HepG2 (cell line): ENCODE measurements around the gene MC1R. TPM values are rescaled to one million over a fixed set of nuclear protein-coding genes. Genes with fewer than 3 reads are reported as not detected.

ENCODE experiments used
- ATAC-seq: fragments of 200-7000 bp; cut with Tn5 transposase; 3 replicates; pipeline ENCODE4 v1.9.1; 2020; ENCODE audit warnings: mild to moderate bottlenecking, moderate library complexity
- BruUV-seq: library from RNA; stranded (reverse); fragments of 400-500 nt; replicated peaks from 2 replicates; lab custom pipeline; 2021; lab: Mats Ljungman, UMichigan
- CTCF ChIA-PET: fragments of 300-600 bp; formaldehyde crosslinking; extraction: SDS; loops from one replicate; lab custom pipeline; 2021; ENCODE audit warnings: low total read pairs, inconsistent platforms, low intra/inter-chr PET ratio; lab: Yijun Ruan, JAX
- POLR2A ChIA-PET: fragments of 350-600 bp; sonication (Branson Sonifier 250); formaldehyde crosslinking; loops from one replicate; lab custom pipeline; 2020; ENCODE audit warnings: antibody characterized with exemption, inconsistent platforms; lab: Yijun Ruan, JAX
- DNase-seq: peaks from one replicate; pipeline ENCODE4 v3.0.0-alpha.2; 2015; ENCODE audit warnings: low spot score
- FAIRE-seq: peaks from 3 replicates; lab custom pipeline; 2011; peaks lifted over from hg19 to GRCh38; lab: Jason Lieb, UNC
- H2AFZ ChIP-seq: one replicate; pipeline ENCODE4 v1.6.1; 2011; ENCODE audit warnings: low read length, inconsistent platforms
- H3K27ac ChIP-seq: fragments of 300-600 bp; 3 replicates; pipeline ENCODE4 v1.8.0; 2011; ENCODE audit warnings: mixed run types, mild to moderate bottlenecking, mixed read lengths, low read length, inconsistent platforms; ENCODE audit not compliant: insufficient read depth; ENCODE audit errors: extremely low read length
- H3K27me3 ChIP-seq, 2 experiments: fragments of 200-600 bp in 1 of 2; 2 replicates in 1 of 2; 3 replicates in 1 of 2; pipeline versions ENCODE4 v1.6.0 to v1.8.0; 2011; ENCODE audit warnings: low read length in 2 of 2, mild to moderate bottlenecking in 2 of 2, moderate library complexity in 2 of 2, inconsistent platforms in 1 of 2; ENCODE audit not compliant: insufficient read depth in 2 of 2, control insufficient read depth in 1 of 2
- H3K36me3 ChIP-seq, 2 experiments: fragments of 200-600 bp in 1 of 2; replicated peaks in 1 of 2; 2 replicates in 1 of 2; 3 replicates in 1 of 2; pipeline versions ENCODE4 v1.5.1 to v1.8.0; 2011; ENCODE audit warnings: low read length in 2 of 2, inconsistent platforms in 1 of 2; ENCODE audit not compliant: insufficient read depth in 2 of 2, control insufficient read depth in 1 of 2
- H3K4me1 ChIP-seq: 2 replicates; pipeline ENCODE4 v1.5.1; 2012; ENCODE audit warnings: low read length, inconsistent platforms; ENCODE audit not compliant: insufficient read depth
- H3K4me2 ChIP-seq: 2 replicates; pipeline ENCODE4 v1.6.0; 2011; ENCODE audit warnings: low read depth, low read length, inconsistent platforms
- H3K4me3 ChIP-seq, 3 experiments: fragments of 200-600 bp in 1 of 3; sonication (generic), shearing (Covaris generic) in 1 of 3; replicated peaks in 1 of 3; 2 replicates each; pipeline ENCODE4 v1.5.1; 2011 to 2016; ENCODE audit warnings: low read length in 3 of 3, inconsistent platforms in 2 of 3, low read depth in 2 of 3, mild to moderate bottlenecking in 2 of 3, control low read depth in 1 of 3, mixed read lengths in 1 of 3; ENCODE audit not compliant: insufficient read depth in 1 of 3
- H3K79me2 ChIP-seq: one replicate; pipeline ENCODE4 v1.6.1; 2011; ENCODE audit warnings: low read length, inconsistent platforms; ENCODE audit not compliant: insufficient read depth
- H3K9ac ChIP-seq: 2 replicates; pipeline ENCODE4 v1.6.0; 2011; ENCODE audit warnings: mild to moderate bottlenecking, low read depth, low read length, inconsistent platforms; ENCODE audit not compliant: insufficient read depth
- H3K9me3 ChIP-seq: 2 replicates; pipeline ENCODE4 v1.5.1; 2012; ENCODE audit warnings: mild to moderate bottlenecking, low read length
- H4K20me1 ChIP-seq: 2 replicates; pipeline ENCODE4 v1.6.0; 2011; ENCODE audit warnings: inconsistent platforms, mild to moderate bottlenecking, low read length, moderate library complexity; ENCODE audit not compliant: insufficient read depth
- HNRNPL ChIP-seq: fragments of 200-400 bp; formaldehyde crosslinking; IDR thresholded peaks from 2 replicates; pipeline ENCODE4 v1.6.1; 2017; ENCODE audit warnings: mild to moderate bottlenecking, low read depth, low read length
- IRF2 ChIP-seq: IDR thresholded peaks from 2 replicates; pipeline ENCODE4 v1.6.1; 2018; ENCODE audit warnings: missing genetic modification reagents, missing compliant biosample characterization
- LCORL ChIP-seq, 2 experiments: fragments of 450-650 bp in 1 of 2; sonication (generic) in 1 of 2; formaldehyde crosslinking in 1 of 2; IDR thresholded peaks; 2 replicates each; pipeline versions ENCODE4 v1.5.0 to v1.6.1; 2017 to 2020; ENCODE audit warnings: antibody characterized with exemption in 1 of 2, missing genetic modification reagents in 1 of 2
- PHF21A ChIP-seq: sonication (generic); formaldehyde crosslinking; IDR thresholded peaks from 2 replicates; pipeline ENCODE4 v1.5.0; 2020; ENCODE audit warnings: mild to moderate bottlenecking, missing genetic modification reagents
- SMC3 ChIP-seq: IDR thresholded peaks from 2 replicates; pipeline ENCODE4 v1.6.1; 2011; ENCODE audit warnings: low read length, improper control_type of control experiment
- STAG1 ChIP-seq: sonication (generic); formaldehyde crosslinking; IDR thresholded peaks from 2 replicates; pipeline ENCODE4 v1.4.0; 2020; ENCODE audit warnings: missing genetic modification reagents
- XBP1 ChIP-seq: sonication (generic); formaldehyde crosslinking; IDR thresholded peaks from 2 replicates; pipeline ENCODE4 v1.5.0; 2020; ENCODE audit warnings: missing genetic modification reagents
- WGBS: methylation state at CpG from one replicate; pipeline ENCODE4 v1.1.6; 2017; ENCODE audit warnings: low lambda C conversion rate; 5-methylcytosine and 5-hydroxymethylcytosine counted together
- in situ Hi-C: cut with HindIII; loops from 2 replicates; pipeline ENCODE4 v1.10.0; 2017; ENCODE audit warnings: low pct_unique_long_range_greater_than_20kb; ENCODE audit not compliant: extremely low pct_ligation_motif_present
- intact Hi-C: fragments of 100-400 bp; cut with micrococcal nuclease; formaldehyde crosslinking; loops from one replicate; pipeline ENCODE4 v1.10.0; 2022; ENCODE audit not compliant: unreplicated experiment
- polyA plus RNA-seq, 8 experiments: library from polyadenylated mRNA; depleted of rRNA in 3 of 8; stranded (reverse) in 7 of 8; unstranded in 1 of 8; fragments of >200 nt; fragmentation: Illumina TruSeq in 4 of 8; extraction: Trizol in 4 of 8; gene quantifications; 2 replicates each; pipeline versions ENCODE4 v1.2.1 to v1.2.3, GENCODE V29; 2011 to 2016; ENCODE audit warnings: low read depth in 4 of 8, missing spikeins in 1 of 8, mixed read lengths in 1 of 8; ENCODE audit not compliant: insufficient read depth in 1 of 8
- total RNA-seq, 5 experiments: library from RNA; depleted of rRNA; stranded (reverse); fragments of >200 nt; fragmentation: Illumina TruSeq; extraction: Trizol; gene quantifications; 2 replicates each; pipeline ENCODE4 v1.2.3, GENCODE V29; 2016; ENCODE audit warnings: low read depth in 1 of 5
- TF ChIP-seq, protein P1 (sequence below): sonication (generic); formaldehyde crosslinking; IDR thresholded peaks from 2 replicates; pipeline ENCODE4 v1.5.0; 2020; ENCODE audit warnings: mild to moderate bottlenecking, missing genetic modification reagents, moderate library complexity
- TF ChIP-seq, protein P2 (sequence below): sonication (generic); IDR thresholded peaks from 2 replicates; pipeline ENCODE4 v1.6.1; 2016; ENCODE audit warnings: low read depth, borderline replicate concordance

MC1R gene
- total and polyA plus RNA-seq, 2 of the 13 experiments (the other 11 are each of a cell fraction or from before 2014, with no cell fraction given): 9.1 to 14.8 TPM

DNA sequence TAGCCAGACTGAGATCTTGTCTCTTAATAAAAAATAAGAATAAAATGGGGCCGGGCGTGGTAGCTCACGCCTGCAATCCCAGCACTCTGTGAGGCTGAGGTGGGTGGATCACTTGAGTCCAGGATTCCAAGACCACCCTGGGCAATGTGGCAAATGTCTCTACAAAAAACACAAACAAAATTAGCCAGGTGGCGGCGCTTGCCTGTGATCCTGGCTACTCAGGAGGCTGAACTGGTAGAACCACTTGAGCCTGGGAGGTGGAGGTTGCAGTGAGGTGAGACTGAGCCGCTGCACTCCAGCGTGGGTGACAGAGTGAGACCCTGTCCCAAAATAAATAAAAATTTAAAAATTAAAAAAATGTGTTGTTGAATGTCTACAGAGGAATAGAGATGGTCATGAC, 27.0 kb downstream of the MC1R start:
- BruUV-seq: no TSS peak
- Histone ChIP-seq H4K20me1 (no peaks in the 10 kb centered on the region), H3K4me1 (peaks cover 32% of the 10 kb centered on the region), H3K9ac (no peak overlapping the region), H3K79me2 (peaks cover 13% of the 10 kb centered on the region), H2AFZ (no peak overlapping the region), H3K4me2 (no peak overlapping the region; the same call in 1 of the 2 replicates), H3K36me3 (no peaks in the 10 kb centered on the region), H3K27me3 (peaks cover 0 to 34% of the 10 kb centered on the region in 2 experiments; a peak in 4 of 5 replicates), H3K4me3 (no peak overlapping the region), H3K27ac (no peak overlapping the region), H3K9me3 (no peaks in the 10 kb centered on the region)
- ChIA-PET POLR2A (interaction anchor here (2.5 kb wide), 1 partner anchor 23 kb away, joined by 11 read pairs; the partner anchor contains the start of gene TUBB3), CTCF (no interaction called here)
- in situ Hi-C loops (no loop called here), intact Hi-C loops (no loop called here)
- TF ChIP-seq SMC3 (peak; percentile 11; the same call in 1 of the 2 replicates), STAG1 (CRISPR knock-in tag) (peak; percentile 12; the same call in 1 of the 2 replicates), LCORL (IDR thresholded peaks at IDR 0.05) (no peak), LCORL (CRISPR knock-in tag; IDR thresholded peaks at IDR 0.05) (no peak), XBP1 (CRISPR knock-in tag) (no peak), PHF21A (no peak), IRF2 (CRISPR knock-in tag) (0 out of 2 replicates have a peak, but pooled peaks have one; percentile 13), HNRNPL (no peak)
- TF ChIP-seq, protein P1, sequence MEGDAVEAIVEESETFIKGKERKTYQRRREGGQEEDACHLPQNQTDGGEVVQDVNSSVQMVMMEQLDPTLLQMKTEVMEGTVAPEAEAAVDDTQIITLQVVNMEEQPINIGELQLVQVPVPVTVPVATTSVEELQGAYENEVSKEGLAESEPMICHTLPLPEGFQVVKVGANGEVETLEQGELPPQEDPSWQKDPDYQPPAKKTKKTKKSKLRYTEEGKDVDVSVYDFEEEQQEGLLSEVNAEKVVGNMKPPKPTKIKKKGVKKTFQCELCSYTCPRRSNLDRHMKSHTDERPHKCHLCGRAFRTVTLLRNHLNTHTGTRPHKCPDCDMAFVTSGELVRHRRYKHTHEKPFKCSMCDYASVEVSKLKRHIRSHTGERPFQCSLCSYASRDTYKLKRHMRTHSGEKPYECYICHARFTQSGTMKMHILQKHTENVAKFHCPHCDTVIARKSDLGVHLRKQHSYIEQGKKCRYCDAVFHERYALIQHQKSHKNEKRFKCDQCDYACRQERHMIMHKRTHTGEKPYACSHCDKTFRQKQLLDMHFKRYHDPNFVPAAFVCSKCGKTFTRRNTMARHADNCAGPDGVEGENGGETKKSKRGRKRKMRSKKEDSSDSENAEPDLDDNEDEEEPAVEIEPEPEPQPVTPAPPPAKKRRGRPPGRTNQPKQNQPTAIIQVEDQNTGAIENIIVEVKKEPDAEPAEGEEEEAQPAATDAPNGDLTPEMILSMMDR (CRISPR knock-in tag): peak; percentile 46
- TF ChIP-seq, protein P2, sequence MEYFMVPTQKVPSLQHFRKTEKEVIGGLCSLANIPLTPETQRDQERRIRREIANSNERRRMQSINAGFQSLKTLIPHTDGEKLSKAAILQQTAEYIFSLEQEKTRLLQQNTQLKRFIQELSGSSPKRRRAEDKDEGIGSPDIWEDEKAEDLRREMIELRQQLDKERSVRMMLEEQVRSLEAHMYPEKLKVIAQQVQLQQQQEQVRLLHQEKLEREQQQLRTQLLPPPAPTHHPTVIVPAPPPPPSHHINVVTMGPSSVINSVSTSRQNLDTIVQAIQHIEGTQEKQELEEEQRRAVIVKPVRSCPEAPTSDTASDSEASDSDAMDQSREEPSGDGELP: no peak
- WGBS: 15% methylated on average over 7 of the region's 7 CpGs
- FAIRE-seq: no peak
- no peak for ATAC-seq
- no peak for DNase-seq
